Retinal pigment epithelial cell (primary cell): ENCODE measurements around the gene CCER1.

Experiments
- DNase-seq: peaks from one replicate; pipeline ENCODE4 v3.0.0-alpha.2; 2010; ENCODE audit warnings: low read depth
- H3K4me3 ChIP-seq: 2 replicates; pipeline ENCODE4 v1.5.1; 2011; ENCODE audit warnings: mild to moderate bottlenecking, low read length, control low read depth, moderate library complexity
- CTCF ChIP-seq: conservative IDR thresholded peaks from 2 replicates; pipeline ENCODE4 v1.5.1; 2011; ENCODE audit warnings: low read depth, low read length, control low read depth, inconsistent platforms

The CCER1 gene

GRCh38 chr12:90979019-90979418 lies 24.0 kb upstream of the CCER1 start:
- no peak overlapping the region for H3K4me3 ChIP-seq
- DNase-seq, result no peak
- TF ChIP-seq CTCF, result no peak

- H3K4me3 ChIP-seq, result no peak overlapping the region
- TF ChIP-seq CTCF, result peak; percentile 73
- DNase-seq, result no peak
These were observed 23.3 kb upstream of the CCER1 start for GRCh38 chr12:90978117-90978770.

GRCh38 chr12:90977224-90977623 lies 22.2 kb upstream of the CCER1 start:
- DNase-seq, result no peak
- no peak overlapping the region for H3K4me3 ChIP-seq
- no peak for TF ChIP-seq CTCF

- TF ChIP-seq CTCF, result no peak
- no peak overlapping the region for H3K4me3 ChIP-seq
- DNase-seq, result no peak
These were observed 19.3 kb upstream of the CCER1 start for GRCh38 chr12:90974286-90974685.

GRCh38 chr12:90972226-90972625 lies 17.2 kb upstream of the CCER1 start:
- TF ChIP-seq CTCF, result no peak
- DNase-seq, result no peak
- H3K4me3 ChIP-seq, result no peak overlapping the region

GRCh38 chr12:90970911-90971310 lies 15.9 kb upstream of the CCER1 start:
- DNase-seq, result no peak
- no peak for TF ChIP-seq CTCF
- no peak overlapping the region for H3K4me3 ChIP-seq

- DNase-seq, result no peak
- H3K4me3 ChIP-seq, result no peak overlapping the region
- TF ChIP-seq CTCF, result no peak
These were observed 15.5 kb upstream of the CCER1 start for GRCh38 chr12:90970471-90970870.
